Transverse colon (tissue), 1 donor: ENCODE measurements around the gene PROK1.

ENCODE experiments used
- EP300 ChIP-seq: sonication (generic); formaldehyde crosslinking; IDR thresholded peaks from one replicate; pipeline ENCODE4 v1.6.1; 2017; ENCODE audit warnings: antibody characterized with exemption, low read depth
- POLR2A ChIP-seq: fragments of 450-650 bp; IDR thresholded peaks from one replicate; pipeline ENCODE4 v1.6.1; 2016; ENCODE audit warnings: antibody characterized with exemption, mild to moderate bottlenecking, moderate library complexity

DNA sequence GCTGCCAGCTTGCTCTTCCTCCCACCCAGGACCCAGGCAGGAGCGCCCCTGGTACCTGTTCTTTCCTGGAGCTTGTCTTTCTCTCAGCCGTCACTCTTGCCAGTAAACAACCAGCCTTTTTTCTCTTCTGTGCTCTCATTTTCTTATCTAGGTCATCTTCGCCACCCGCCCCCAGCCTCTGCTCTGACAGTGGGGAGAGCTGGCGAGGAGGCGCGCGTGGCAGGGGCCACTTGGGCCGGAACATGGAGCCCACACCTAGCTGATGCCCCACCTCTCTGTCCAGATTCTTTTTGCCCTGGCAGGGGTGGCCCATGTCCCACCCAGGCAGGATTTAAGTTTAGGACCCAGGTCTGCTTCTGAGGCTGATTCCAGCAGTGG, 32.3 kb downstream of the PROK1 start:
- TF ChIP-seq POLR2A (no peak), EP300 (no peak)
